ENCODE measurements around the gene CD3E. TPM values are rescaled to one million over a fixed set of nuclear protein-coding genes. Genes with fewer than 3 reads are reported as not detected.

The CD3E gene
- total and polyA plus RNA-seq, 4 donors = 4.4 to 5.7 (median 5.2) TPM

DNA sequence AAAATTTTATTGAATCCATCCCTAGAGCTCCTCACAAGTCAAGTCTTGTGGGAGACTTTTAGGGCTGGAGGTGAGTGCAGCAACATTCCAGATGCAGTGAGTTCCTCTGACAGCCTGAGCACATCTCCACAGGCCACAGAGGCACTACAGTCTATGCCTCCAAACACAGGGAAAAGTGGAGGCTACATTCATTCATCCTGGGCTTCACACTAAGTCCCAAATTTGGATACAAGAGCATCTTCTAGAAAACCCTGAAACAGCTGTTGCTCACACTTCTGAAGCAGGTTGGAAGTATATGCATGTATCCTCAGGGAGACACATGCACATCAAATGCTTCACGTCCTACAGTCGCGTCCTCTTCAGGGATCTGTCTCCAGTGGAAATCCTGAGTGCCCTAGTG is 36.7 kb downstream of the CD3E start:
- Histone ChIP-seq H3K9ac (ENCODE audit: insufficient read depth in 1 of 2, low read length in 2 of 2) (no peak overlapping the region), H3K27me3 (ENCODE audit: control insufficient read depth in 3 of 3, insufficient read depth in 3 of 3, low read length in 2 of 3) (no peaks in the 10 kb centered on the region), H3K9me3 (ENCODE audit: control insufficient read depth in 4 of 4, insufficient read depth in 3 of 4, low read length in 3 of 4) (no peaks in the 10 kb centered on the region), H3K4me3 (no peak overlapping the region), H3K4me1 (ENCODE audit: control insufficient read depth in 5 of 5, insufficient read depth in 5 of 5, low read length in 5 of 5) (no peaks in the 10 kb centered on the region), H3K27ac (ENCODE audit: low read depth in 1 of 2, low read length in 1 of 2) (no peak overlapping the region), H3K36me3 (ENCODE audit: control insufficient read depth in 4 of 4, insufficient read depth in 4 of 4, low read length in 4 of 4) (no peaks in the 10 kb centered on the region)
- DNase-seq = no peak
- no peak for ATAC-seq (ENCODE audit: insufficient read depth, low FRiP score)
- TF ChIP-seq, protein P1, sequence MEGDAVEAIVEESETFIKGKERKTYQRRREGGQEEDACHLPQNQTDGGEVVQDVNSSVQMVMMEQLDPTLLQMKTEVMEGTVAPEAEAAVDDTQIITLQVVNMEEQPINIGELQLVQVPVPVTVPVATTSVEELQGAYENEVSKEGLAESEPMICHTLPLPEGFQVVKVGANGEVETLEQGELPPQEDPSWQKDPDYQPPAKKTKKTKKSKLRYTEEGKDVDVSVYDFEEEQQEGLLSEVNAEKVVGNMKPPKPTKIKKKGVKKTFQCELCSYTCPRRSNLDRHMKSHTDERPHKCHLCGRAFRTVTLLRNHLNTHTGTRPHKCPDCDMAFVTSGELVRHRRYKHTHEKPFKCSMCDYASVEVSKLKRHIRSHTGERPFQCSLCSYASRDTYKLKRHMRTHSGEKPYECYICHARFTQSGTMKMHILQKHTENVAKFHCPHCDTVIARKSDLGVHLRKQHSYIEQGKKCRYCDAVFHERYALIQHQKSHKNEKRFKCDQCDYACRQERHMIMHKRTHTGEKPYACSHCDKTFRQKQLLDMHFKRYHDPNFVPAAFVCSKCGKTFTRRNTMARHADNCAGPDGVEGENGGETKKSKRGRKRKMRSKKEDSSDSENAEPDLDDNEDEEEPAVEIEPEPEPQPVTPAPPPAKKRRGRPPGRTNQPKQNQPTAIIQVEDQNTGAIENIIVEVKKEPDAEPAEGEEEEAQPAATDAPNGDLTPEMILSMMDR (IDR thresholded peaks at IDR 0.05; ENCODE audit: control extremely low read depth, extremely low read depth) = no peak
- 91 to 95% methylated on average over 3 of the region's 3 CpGs for WGBS, 2 donors

DNA sequence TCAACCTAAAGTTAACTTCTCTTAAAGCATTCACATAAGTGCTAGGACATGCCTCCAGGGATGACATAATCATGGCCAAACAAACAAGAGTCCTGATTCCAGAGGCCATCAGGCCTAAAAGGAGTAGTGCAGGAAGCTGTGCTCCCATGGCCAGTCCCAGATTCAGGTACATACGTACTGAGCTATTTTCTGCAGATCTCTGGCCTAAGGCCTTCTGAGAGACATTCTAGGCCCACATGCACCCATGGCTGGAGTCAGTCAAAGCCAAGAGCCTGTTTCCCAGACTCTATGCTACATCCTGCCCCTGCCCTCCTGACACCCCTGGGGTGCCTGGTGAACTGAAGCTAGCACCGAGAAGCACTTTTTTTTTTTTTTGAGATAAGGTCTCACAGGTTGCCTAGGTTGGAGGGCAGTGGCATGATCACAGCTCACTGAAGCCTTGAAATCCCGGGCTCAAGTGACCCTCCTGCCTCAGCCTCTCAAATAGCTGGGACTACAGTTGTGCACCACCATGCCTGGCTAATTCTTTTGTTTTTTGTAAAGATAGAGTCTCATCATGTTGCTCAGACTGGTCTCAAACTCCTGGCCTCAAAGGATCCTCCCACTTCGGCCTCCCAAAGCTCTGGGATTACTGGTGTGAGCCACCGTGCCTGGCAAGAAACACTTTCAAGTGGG is 37.4 kb downstream of the CD3E start:
- WGBS, 2 donors = 78 to 85% methylated on average over 5 of the region's 5 CpGs
- Histone ChIP-seq H3K9ac (ENCODE audit: insufficient read depth in 1 of 2, low read length in 2 of 2) (no peak overlapping the region), H3K36me3 (ENCODE audit: control insufficient read depth in 4 of 4, insufficient read depth in 4 of 4, low read length in 4 of 4) (no peaks in the 10 kb centered on the region), H3K27ac (ENCODE audit: low read depth in 1 of 2, low read length in 1 of 2) (no peak overlapping the region), H3K4me3 (no peak overlapping the region), H3K9me3 (ENCODE audit: control insufficient read depth in 4 of 4, insufficient read depth in 3 of 4, low read length in 3 of 4) (no peaks in the 10 kb centered on the region), H3K27me3 (ENCODE audit: control insufficient read depth in 3 of 3, insufficient read depth in 3 of 3, low read length in 2 of 3) (no peaks in the 10 kb centered on the region), H3K4me1 (ENCODE audit: control insufficient read depth in 5 of 5, insufficient read depth in 5 of 5, low read length in 5 of 5) (no peaks in the 10 kb centered on the region)
- no peak for ATAC-seq (ENCODE audit: insufficient read depth, low FRiP score)
- no peak for DNase-seq
- TF ChIP-seq, protein P1 (IDR thresholded peaks at IDR 0.05; ENCODE audit: control extremely low read depth, extremely low read depth) = no peak

DNA sequence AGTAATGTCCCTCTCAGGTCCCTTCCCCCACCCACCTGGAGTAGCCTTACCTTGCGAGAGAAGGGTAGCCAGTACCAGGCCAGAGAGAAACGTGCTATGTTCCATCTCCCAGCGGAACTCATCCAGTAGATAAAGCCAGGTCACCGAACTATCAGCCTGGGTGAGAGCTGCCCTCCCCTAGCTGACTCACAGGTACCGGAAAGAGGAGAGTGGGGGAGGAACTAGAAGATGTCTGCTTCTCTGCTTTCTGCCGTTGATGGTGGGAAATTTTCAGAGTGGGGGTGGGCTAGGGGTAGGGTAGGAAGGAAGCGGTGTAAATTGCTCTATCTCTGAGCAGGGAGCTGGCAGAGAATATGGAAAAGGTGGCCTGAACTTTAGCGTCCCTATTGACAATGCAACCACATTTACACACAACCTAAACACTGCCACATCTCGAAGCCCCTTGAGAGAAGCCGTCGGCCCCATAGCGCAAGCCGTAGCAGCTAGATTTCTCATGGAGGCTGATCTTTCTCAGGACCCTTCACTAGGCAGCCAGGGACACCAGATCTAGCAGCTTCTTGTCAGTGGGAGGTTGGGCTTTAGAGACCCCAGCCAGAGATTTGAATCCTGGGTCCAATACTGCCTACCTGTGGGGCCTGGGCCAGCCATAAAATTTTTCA is 38.1 kb downstream of the CD3E start, which contains the start of gene CD3D:
CD3D (minus strand) TSS at position 203 of the 659 bp plus-strand sequence; CDS start at position 105, 98 bp downstream.
- no peak within 1 kb of the TSS for H3K9ac ChIP-seq (ENCODE audit: insufficient read depth in 1 of 2, low read length in 2 of 2)
- TF ChIP-seq, protein P1 (IDR thresholded peaks at IDR 0.05; ENCODE audit: control extremely low read depth, extremely low read depth) = no peak
- no peak within 1 kb of the TSS for H3K27ac ChIP-seq (ENCODE audit: low read depth in 1 of 2, low read length in 1 of 2)
- no peak within 1 kb of the TSS for H3K4me3 ChIP-seq
- 77 to 85% methylated on average over 13 of the region's 13 CpGs for WGBS, 2 donors
- no peaks in the 10 kb centered on the region for H3K36me3 ChIP-seq (ENCODE audit: control insufficient read depth in 4 of 4, insufficient read depth in 4 of 4, low read length in 4 of 4)
- no peaks in the 10 kb centered on the region for H3K9me3 ChIP-seq (ENCODE audit: control insufficient read depth in 4 of 4, insufficient read depth in 3 of 4, low read length in 3 of 4)
- DNase-seq (no peak), ATAC-seq (ENCODE audit: insufficient read depth, low FRiP score) (no peak)
- H3K4me1 ChIP-seq (ENCODE audit: control insufficient read depth in 5 of 5, insufficient read depth in 5 of 5, low read length in 5 of 5) = no peaks in the 10 kb centered on the region
- no peaks in the 10 kb centered on the region for H3K27me3 ChIP-seq (ENCODE audit: control insufficient read depth in 3 of 3, insufficient read depth in 3 of 3, low read length in 2 of 3)

Data from lung (tissue), 12 donors.